SH-SY5Y (cell line): ENCODE data around the gene MAP3K7CL.

Source experiments
- GATA2 ChIP-seq: IDR thresholded peaks from 2 replicates; pipeline ENCODE4 v1.6.1; 2011; ENCODE audit warnings: mild to moderate bottlenecking, low read depth, low read length
- GATA3 ChIP-seq: IDR thresholded peaks from 2 replicates; pipeline ENCODE4 v1.6.1; 2011; ENCODE audit warnings: low read depth, mild to moderate bottlenecking, low read length, moderate library complexity

GRCh38 chr21:29193901-29194300 lies 63.5 kb downstream of the MAP3K7CL start:
- TF ChIP-seq GATA2 (no peak), GATA3 (no peak)
